ENCODE data around the gene CD1E. TPM values are rescaled to one million over a fixed set of nuclear protein-coding genes. Genes with fewer than 3 reads are reported as not detected.

Gene CD1E
- total RNA-seq, 2 experiments from 2014 or later: not detected

DNA sequence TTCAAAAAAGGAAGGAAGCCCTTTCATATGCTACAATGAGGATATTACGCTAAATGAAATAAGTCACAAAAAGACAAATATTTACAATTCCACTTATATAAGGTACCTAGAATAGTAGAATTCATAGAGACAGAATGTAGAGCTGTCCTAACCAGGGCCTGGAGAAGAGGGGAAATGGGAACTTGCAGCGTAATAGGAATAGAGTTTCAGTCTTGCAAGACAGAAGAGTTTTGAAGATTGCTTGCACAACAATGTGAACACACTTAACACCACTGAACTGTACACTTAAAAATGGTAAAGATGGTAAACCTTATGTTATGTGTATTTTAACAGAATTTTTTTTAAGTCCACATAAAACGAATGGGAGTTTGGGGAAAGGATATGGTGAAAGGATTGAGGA, 25.3 kb upstream of the CD1E start:
- Mint-ChIP-seq H3K4me3 (no peak overlapping the region), H3K4me1 (ENCODE audit: low read depth) (peaks cover 3% of the 10 kb centered on the region), H3K27me3 (peaks cover 22% of the 10 kb centered on the region), H3K27ac (no peak overlapping the region), H3K9me3 (peaks cover 1% of the 10 kb centered on the region), H3K36me3 (ENCODE audit: low read depth) (no peaks in the 10 kb centered on the region)
- ChIA-PET CTCF (no interaction called here), POLR2A (no interaction called here)
- H3K27ac ChIP-seq (ENCODE audit: low read depth in 1 of 2, low read length in 2 of 2): no peak overlapping the region
- H3K4me1 ChIP-seq (ENCODE audit: insufficient read depth, low read length): no peaks in the 10 kb centered on the region
- DNase-seq (no peak), ATAC-seq (ENCODE audit: poor library complexity) (no peak)
- H3K9me3 ChIP-seq (ENCODE audit: control insufficient read depth in 1 of 2, insufficient read depth in 1 of 2, low read length in 2 of 2): peaks cover 0 to 4% of the 10 kb centered on the region in 2 experiments
- TF ChIP-seq, protein P1, sequence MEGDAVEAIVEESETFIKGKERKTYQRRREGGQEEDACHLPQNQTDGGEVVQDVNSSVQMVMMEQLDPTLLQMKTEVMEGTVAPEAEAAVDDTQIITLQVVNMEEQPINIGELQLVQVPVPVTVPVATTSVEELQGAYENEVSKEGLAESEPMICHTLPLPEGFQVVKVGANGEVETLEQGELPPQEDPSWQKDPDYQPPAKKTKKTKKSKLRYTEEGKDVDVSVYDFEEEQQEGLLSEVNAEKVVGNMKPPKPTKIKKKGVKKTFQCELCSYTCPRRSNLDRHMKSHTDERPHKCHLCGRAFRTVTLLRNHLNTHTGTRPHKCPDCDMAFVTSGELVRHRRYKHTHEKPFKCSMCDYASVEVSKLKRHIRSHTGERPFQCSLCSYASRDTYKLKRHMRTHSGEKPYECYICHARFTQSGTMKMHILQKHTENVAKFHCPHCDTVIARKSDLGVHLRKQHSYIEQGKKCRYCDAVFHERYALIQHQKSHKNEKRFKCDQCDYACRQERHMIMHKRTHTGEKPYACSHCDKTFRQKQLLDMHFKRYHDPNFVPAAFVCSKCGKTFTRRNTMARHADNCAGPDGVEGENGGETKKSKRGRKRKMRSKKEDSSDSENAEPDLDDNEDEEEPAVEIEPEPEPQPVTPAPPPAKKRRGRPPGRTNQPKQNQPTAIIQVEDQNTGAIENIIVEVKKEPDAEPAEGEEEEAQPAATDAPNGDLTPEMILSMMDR (IDR thresholded peaks at IDR 0.05): no peak
- intact Hi-C loops (cut with DNase I, micrococcal nuclease): no loop called here
- H3K4me3 ChIP-seq (ENCODE audit: low read length): no peak overlapping the region
- H3K27me3 ChIP-seq (ENCODE audit: control insufficient read depth in 1 of 2, insufficient read depth in 2 of 2, low read length in 2 of 2): peaks cover 0 to 20% of the 10 kb centered on the region in 2 experiments
- no peaks in the 10 kb centered on the region for H3K36me3 ChIP-seq (ENCODE audit: insufficient read depth, low read length)

DNA sequence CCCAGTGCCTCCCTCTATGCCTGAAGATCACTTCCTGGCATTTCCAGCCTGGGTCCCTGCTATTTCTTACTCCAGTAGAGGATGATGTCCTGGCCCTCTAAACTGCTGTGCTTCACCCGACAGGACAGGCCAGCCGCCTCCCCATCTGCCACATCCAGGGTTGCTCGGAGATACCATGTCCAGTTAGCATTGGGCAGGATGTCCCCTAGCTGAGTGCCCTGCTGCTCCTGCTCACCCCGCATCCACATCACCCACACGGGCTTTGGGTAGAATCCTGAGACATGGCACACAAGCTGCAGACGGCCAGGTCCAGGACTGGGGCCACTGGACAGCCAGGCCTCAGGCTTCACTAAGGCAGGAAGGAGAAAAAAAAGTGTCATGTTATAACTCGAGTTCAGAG, 24.4 kb upstream of the CD1E start:
- Mint-ChIP-seq H3K4me3 (no peak overlapping the region), H3K4me1 (ENCODE audit: low read depth) (peaks cover 12% of the 10 kb centered on the region), H3K27ac (no peak overlapping the region), H3K27me3 (peaks cover 22% of the 10 kb centered on the region), H3K36me3 (ENCODE audit: low read depth) (no peaks in the 10 kb centered on the region), H3K9me3 (no peaks in the 10 kb centered on the region)
- H3K27me3 ChIP-seq (ENCODE audit: control insufficient read depth in 1 of 2, insufficient read depth in 2 of 2, low read length in 2 of 2): peaks cover 0 to 17% of the 10 kb centered on the region in 2 experiments
- ChIA-PET POLR2A (no interaction called here), CTCF (no interaction called here)
- no peaks in the 10 kb centered on the region for H3K36me3 ChIP-seq (ENCODE audit: insufficient read depth, low read length)
- ATAC-seq (ENCODE audit: poor library complexity) (no peak), DNase-seq (no peak)
- H3K4me3 ChIP-seq (ENCODE audit: low read length): no peak overlapping the region
- no peaks in the 10 kb centered on the region for H3K4me1 ChIP-seq (ENCODE audit: insufficient read depth, low read length)
- TF ChIP-seq, protein P1 (IDR thresholded peaks at IDR 0.05): no peak
- H3K9me3 ChIP-seq (ENCODE audit: control insufficient read depth in 1 of 2, insufficient read depth in 1 of 2, low read length in 2 of 2): no peaks in the 10 kb centered on the region
- intact Hi-C loops (cut with DNase I, micrococcal nuclease): no loop called here
- H3K27ac ChIP-seq (ENCODE audit: low read depth in 1 of 2, low read length in 2 of 2): no peak overlapping the region

DNA sequence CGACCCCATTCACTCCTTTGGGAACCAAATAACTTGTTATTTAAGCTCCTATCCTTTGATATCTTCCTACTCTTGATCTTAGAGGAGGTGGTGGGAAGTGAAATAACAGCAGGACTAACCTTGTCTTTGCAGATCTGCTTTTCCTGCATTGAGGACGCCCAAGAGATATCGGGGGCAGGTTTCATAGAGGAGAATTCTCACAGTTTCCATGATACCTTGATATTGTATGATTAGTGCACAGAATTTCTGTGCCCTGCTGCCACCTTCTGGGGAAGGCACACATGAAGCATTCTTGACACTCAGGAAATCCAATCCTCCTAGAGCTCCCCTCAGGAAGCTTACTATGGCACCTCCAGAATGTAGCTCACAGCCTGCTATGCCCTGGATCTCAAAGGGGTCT, 24.0 kb upstream of the CD1E start:
- Histone ChIP-seq H3K4me3 (ENCODE audit: low read length) (no peak overlapping the region), H3K9me3 (ENCODE audit: control insufficient read depth in 1 of 2, insufficient read depth in 1 of 2, low read length in 2 of 2) (no peaks in the 10 kb centered on the region), H3K36me3 (ENCODE audit: insufficient read depth, low read length) (no peaks in the 10 kb centered on the region), H3K27ac (ENCODE audit: low read depth in 1 of 2, low read length in 2 of 2) (no peak overlapping the region), H3K4me1 (ENCODE audit: insufficient read depth, low read length) (peaks cover 2% of the 10 kb centered on the region), H3K27me3 (ENCODE audit: control insufficient read depth in 1 of 2, insufficient read depth in 2 of 2, low read length in 2 of 2) (peaks cover 0 to 17% of the 10 kb centered on the region in 2 experiments)
- H3K27me3 Mint-ChIP-seq: peaks cover 17% of the 10 kb centered on the region
- H3K4me3 Mint-ChIP-seq: no peak overlapping the region
- H3K9me3 Mint-ChIP-seq: no peaks in the 10 kb centered on the region
- no peaks in the 10 kb centered on the region for H3K36me3 Mint-ChIP-seq (ENCODE audit: low read depth)
- POLR2A ChIA-PET: no interaction called here
- ATAC-seq (ENCODE audit: poor library complexity) (no peak), DNase-seq (peak in 4 of 14 experiments; percentile 13 to 35 (median 20))
- H3K4me1 Mint-ChIP-seq (ENCODE audit: low read depth): peaks cover 16% of the 10 kb centered on the region
- TF ChIP-seq, protein P1 (IDR thresholded peaks at IDR 0.05): peak; percentile 14
- CTCF ChIA-PET: interaction anchor here (1.0 kb wide), 1 partner anchor 125 kb away, joined by 3 read pairs; no protein-coding TSS in a partner anchor
- intact Hi-C loops (cut with DNase I, micrococcal nuclease): loop anchor here in 1 of 2 experiments (10.0 kb wide), 1 partner anchor 125 kb away; no protein-coding TSS in a partner anchor
- H3K27ac Mint-ChIP-seq: no peak overlapping the region

Data from CD4-positive, alpha-beta T cell (primary cell).